Astrocyte (in vitro differentiated cells and primary cell): ENCODE results near the gene CNFN. TPM values are rescaled to one million over a fixed set of nuclear protein-coding genes. Genes with fewer than 3 reads are reported as not detected.

Source experiments
- DNase-seq: peaks from one replicate; pipeline ENCODE4 v3.0.0-alpha.2; 2010; ENCODE audit warnings: low read depth
- FAIRE-seq: peaks from 2 replicates; lab custom pipeline; 2011; peaks lifted over from hg19 to GRCh38; lab: Jason Lieb, UNC
- H2AFZ ChIP-seq: 2 replicates; pipeline ENCODE4 v1.6.0; 2012; ENCODE audit warnings: low read depth, low read length, inconsistent platforms
- H3K27ac ChIP-seq: 2 replicates; pipeline ENCODE4 v1.5.1; 2011; ENCODE audit warnings: low read depth, low read length, inconsistent platforms
- H3K27me3 ChIP-seq: 2 replicates; pipeline ENCODE4 v1.6.0; 2011; ENCODE audit warnings: low read length, inconsistent platforms; ENCODE audit not compliant: insufficient read depth
- H3K36me3 ChIP-seq: 2 replicates; pipeline ENCODE4 v1.5.1; 2011; ENCODE audit warnings: low read length, inconsistent platforms; ENCODE audit not compliant: insufficient read depth
- H3K4me1 ChIP-seq: 2 replicates; pipeline ENCODE4 v1.5.1; 2011; ENCODE audit warnings: low read length, inconsistent platforms; ENCODE audit not compliant: insufficient read depth
- H3K4me2 ChIP-seq: 2 replicates; pipeline ENCODE4 v1.6.0; 2012; ENCODE audit warnings: low read length, inconsistent platforms
- H3K4me3 ChIP-seq: 2 replicates; pipeline ENCODE4 v1.5.1; 2011; ENCODE audit warnings: low read depth, mild to moderate bottlenecking, low read length, inconsistent platforms; ENCODE audit not compliant: insufficient read depth
- H3K79me2 ChIP-seq: 2 replicates; pipeline ENCODE4 v1.6.0; 2012; ENCODE audit warnings: mild to moderate bottlenecking, low read length, inconsistent platforms; ENCODE audit not compliant: insufficient read depth
- H3K9ac ChIP-seq: 2 replicates; pipeline ENCODE4 v1.6.0; 2012; ENCODE audit warnings: mild to moderate bottlenecking, low read length, inconsistent platforms
- H3K9me3 ChIP-seq: 2 replicates; pipeline ENCODE4 v1.5.1; 2012; ENCODE audit warnings: low read depth, mild to moderate bottlenecking, low read length, inconsistent platforms; ENCODE audit not compliant: insufficient read depth
- H4K20me1 ChIP-seq: 2 replicates; pipeline ENCODE4 v1.6.0; 2012; ENCODE audit warnings: low read length, inconsistent platforms; ENCODE audit not compliant: insufficient read depth
- H3K27ac Mint-ChIP-seq: one replicate; pipeline ENCODE4 v1.8.0; 2021; ENCODE audit warnings: mild to moderate bottlenecking, mixed read lengths; ENCODE audit not compliant: unreplicated experiment
- H3K27me3 Mint-ChIP-seq: one replicate; pipeline ENCODE4 v1.8.0; 2021; ENCODE audit warnings: low read depth, mixed read lengths; ENCODE audit not compliant: unreplicated experiment
- H3K36me3 Mint-ChIP-seq: one replicate; pipeline ENCODE4 v1.8.0; 2021; ENCODE audit warnings: low read depth, mixed read lengths; ENCODE audit not compliant: unreplicated experiment
- H3K4me1 Mint-ChIP-seq: one replicate; pipeline ENCODE4 v1.8.0; 2021; ENCODE audit warnings: low read depth, mixed read lengths; ENCODE audit not compliant: unreplicated experiment
- H3K4me3 Mint-ChIP-seq: one replicate; pipeline ENCODE4 v1.8.0; 2021; ENCODE audit warnings: mild to moderate bottlenecking, moderate library complexity, mixed read lengths; ENCODE audit not compliant: unreplicated experiment
- H3K9me3 Mint-ChIP-seq: one replicate; pipeline ENCODE4 v1.8.0; 2021; ENCODE audit warnings: mild to moderate bottlenecking, mixed read lengths; ENCODE audit not compliant: unreplicated experiment
- EZH2 ChIP-seq: IDR thresholded peaks from 2 replicates; pipeline ENCODE4 v1.6.1; 2012; ENCODE audit warnings: mild to moderate bottlenecking, low read length, inconsistent platforms; ENCODE audit not compliant: insufficient read depth
- total RNA-seq: library from RNA; stranded (reverse); gene quantifications from 2 replicates; pipeline ENCODE4 v1.2.1, GENCODE V29; 2021
- TF ChIP-seq, protein P1 (sequence below): IDR thresholded peaks from 2 replicates; pipeline ENCODE4 v1.5.1; 2011; ENCODE audit warnings: low read depth, mild to moderate bottlenecking, inconsistent platforms, low read length, moderate library complexity; ENCODE audit not compliant: insufficient read depth

Gene CNFN
- total RNA-seq, 1 donor from 2014 or later = 0.61 TPM

DNA sequence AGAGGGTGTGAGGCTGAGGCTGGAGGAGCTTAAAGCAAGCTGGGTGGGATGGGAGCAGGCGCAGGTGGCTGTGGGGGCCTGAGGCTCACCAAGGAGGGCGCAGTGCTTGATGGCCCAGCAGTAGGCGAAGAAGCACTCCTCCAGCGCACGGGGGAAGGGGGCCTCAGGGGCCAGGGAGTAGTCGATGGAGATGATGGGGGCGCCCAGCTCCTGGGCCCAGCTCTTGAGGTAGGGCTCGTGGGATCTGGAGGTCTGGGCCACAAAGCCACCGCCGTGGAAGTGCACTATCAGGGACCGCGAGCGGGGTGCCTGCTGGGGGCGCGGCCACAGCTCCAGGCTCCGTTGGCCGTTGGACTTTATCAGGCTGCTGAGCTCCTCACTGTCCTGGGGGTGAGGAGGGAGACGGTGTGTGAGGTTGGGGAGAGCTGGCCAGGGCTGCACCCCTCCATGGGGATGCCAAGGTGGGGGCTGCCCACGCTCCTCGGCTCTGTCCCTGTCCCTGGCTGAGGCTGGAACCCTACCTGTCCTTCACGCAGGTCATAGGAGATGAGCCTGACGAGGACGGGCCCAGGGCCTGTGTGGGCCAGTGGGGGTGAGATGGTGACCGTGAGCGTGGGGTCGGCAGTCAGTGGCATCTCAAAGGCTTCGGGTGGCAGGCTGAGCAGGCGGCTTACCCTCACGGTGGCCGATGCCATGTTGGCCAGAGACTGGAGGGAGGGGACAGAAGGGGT lies 17.2 kb upstream of the CNFN start:
- Histone ChIP-seq H3K9me3 (no peaks in the 10 kb centered on the region), H3K36me3 (no peaks in the 10 kb centered on the region), H4K20me1 (peaks cover 17% of the 10 kb centered on the region), H3K4me2 (no peak overlapping the region), H3K4me1 (peaks cover 7% of the 10 kb centered on the region), H3K9ac (no peak overlapping the region), H3K27me3 (no peaks in the 10 kb centered on the region), H3K79me2 (no peaks in the 10 kb centered on the region), H2AFZ (no peak overlapping the region), H3K27ac (no peak overlapping the region), H3K4me3 (no peak overlapping the region)
- peaks cover 15% of the 10 kb centered on the region for H3K4me1 Mint-ChIP-seq
- H3K36me3 Mint-ChIP-seq = peaks cover 3% of the 10 kb centered on the region
- no peaks in the 10 kb centered on the region for H3K9me3 Mint-ChIP-seq
- H3K27ac Mint-ChIP-seq = no peak overlapping the region
- peaks cover 14% of the 10 kb centered on the region for H3K27me3 Mint-ChIP-seq
- TF ChIP-seq, protein P1, sequence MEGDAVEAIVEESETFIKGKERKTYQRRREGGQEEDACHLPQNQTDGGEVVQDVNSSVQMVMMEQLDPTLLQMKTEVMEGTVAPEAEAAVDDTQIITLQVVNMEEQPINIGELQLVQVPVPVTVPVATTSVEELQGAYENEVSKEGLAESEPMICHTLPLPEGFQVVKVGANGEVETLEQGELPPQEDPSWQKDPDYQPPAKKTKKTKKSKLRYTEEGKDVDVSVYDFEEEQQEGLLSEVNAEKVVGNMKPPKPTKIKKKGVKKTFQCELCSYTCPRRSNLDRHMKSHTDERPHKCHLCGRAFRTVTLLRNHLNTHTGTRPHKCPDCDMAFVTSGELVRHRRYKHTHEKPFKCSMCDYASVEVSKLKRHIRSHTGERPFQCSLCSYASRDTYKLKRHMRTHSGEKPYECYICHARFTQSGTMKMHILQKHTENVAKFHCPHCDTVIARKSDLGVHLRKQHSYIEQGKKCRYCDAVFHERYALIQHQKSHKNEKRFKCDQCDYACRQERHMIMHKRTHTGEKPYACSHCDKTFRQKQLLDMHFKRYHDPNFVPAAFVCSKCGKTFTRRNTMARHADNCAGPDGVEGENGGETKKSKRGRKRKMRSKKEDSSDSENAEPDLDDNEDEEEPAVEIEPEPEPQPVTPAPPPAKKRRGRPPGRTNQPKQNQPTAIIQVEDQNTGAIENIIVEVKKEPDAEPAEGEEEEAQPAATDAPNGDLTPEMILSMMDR = no peak
- TF ChIP-seq EZH2 = no peak
- DNase-seq = no peak
- FAIRE-seq = no peak
- no peak overlapping the region for H3K4me3 Mint-ChIP-seq

DNA sequence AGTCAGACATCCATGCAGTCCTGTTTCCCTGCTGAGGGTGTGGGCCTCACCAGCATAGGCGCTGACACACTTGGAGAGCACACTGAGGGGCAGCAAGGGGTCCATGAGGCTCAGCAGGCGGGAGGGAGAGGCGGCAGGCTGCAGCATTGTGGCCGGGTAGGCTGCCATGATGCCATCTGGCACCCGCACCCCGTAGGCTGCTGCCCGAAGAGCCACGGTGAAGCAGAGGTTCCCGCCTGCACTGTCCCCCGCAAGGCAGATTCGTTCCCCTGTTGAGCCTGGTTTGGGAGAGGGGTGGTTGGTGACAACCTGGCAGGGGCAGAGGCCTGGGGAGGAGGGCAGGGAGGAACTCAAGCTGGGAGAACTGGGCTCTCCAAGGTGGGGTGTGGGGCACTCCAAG lies 16.0 kb upstream of the CNFN start:
- peaks cover 15% of the 10 kb centered on the region for H3K4me1 Mint-ChIP-seq
- H3K27me3 Mint-ChIP-seq = peaks cover 4% of the 10 kb centered on the region
- no peak overlapping the region for H3K4me2 ChIP-seq
- no peak for DNase-seq
- no peaks in the 10 kb centered on the region for H3K9me3 ChIP-seq
- H4K20me1 ChIP-seq = peaks cover 10% of the 10 kb centered on the region
- no peaks in the 10 kb centered on the region for H3K79me2 ChIP-seq
- no peak overlapping the region for H2AFZ ChIP-seq
- H3K36me3 ChIP-seq = no peaks in the 10 kb centered on the region
- TF ChIP-seq EZH2 = no peak
- TF ChIP-seq, protein P1 = no peak
- no peak overlapping the region for H3K9ac ChIP-seq
- H3K4me3 Mint-ChIP-seq = no peak overlapping the region
- H3K27me3 ChIP-seq = no peaks in the 10 kb centered on the region
- no peak overlapping the region for H3K27ac Mint-ChIP-seq
- H3K4me3 ChIP-seq = no peak overlapping the region
- H3K4me1 ChIP-seq = peaks cover 7% of the 10 kb centered on the region
- FAIRE-seq = no peak
- no peaks in the 10 kb centered on the region for H3K9me3 Mint-ChIP-seq
- no peak overlapping the region for H3K27ac ChIP-seq
- peaks cover 3% of the 10 kb centered on the region for H3K36me3 Mint-ChIP-seq

DNA sequence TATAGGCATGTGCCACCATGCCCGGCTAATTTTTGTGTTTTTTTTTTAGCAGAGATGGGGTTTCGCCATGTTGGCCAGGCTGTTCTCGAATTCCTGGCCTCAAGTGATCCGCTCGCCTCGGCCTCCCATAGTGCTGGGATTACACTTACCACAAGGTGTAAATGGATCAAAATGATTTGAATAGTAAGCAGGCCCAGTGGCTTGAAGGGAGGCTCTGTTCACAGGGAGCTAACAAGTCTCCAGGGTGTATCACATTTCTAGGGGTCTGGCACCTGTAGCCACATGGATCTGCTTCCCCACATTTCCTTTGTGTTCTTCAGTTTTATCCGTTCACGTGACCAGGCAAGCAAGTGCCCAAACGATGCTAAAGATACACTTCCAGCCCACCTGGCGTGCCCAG lies 13.5 kb upstream of the CNFN start:
- peaks cover 14% of the 10 kb centered on the region for H4K20me1 ChIP-seq
- H3K9me3 Mint-ChIP-seq = no peaks in the 10 kb centered on the region
- no peaks in the 10 kb centered on the region for H3K36me3 ChIP-seq
- FAIRE-seq = no peak
- H3K4me1 Mint-ChIP-seq = peaks cover 9% of the 10 kb centered on the region
- TF ChIP-seq, protein P1 = no peak
- no peak overlapping the region for H3K4me3 ChIP-seq
- no peaks in the 10 kb centered on the region for H3K27me3 ChIP-seq
- no peak overlapping the region for H3K9ac ChIP-seq
- peaks cover 4% of the 10 kb centered on the region for H3K36me3 Mint-ChIP-seq
- H3K4me2 ChIP-seq = no peak overlapping the region
- no peaks in the 10 kb centered on the region for H3K79me2 ChIP-seq
- peaks cover 7% of the 10 kb centered on the region for H3K4me1 ChIP-seq
- peaks cover 2% of the 10 kb centered on the region for H3K27me3 Mint-ChIP-seq
- H3K27ac ChIP-seq = no peak overlapping the region
- no peaks in the 10 kb centered on the region for H3K9me3 ChIP-seq
- no peak overlapping the region for H2AFZ ChIP-seq
- DNase-seq = no peak
- no peak overlapping the region for H3K27ac Mint-ChIP-seq
- H3K4me3 Mint-ChIP-seq = no peak overlapping the region
